Stimulated activated naive CD8-positive, alpha-beta T cell treated with anti-CD3 and anti-CD28 coated beads, Interleukin-15, Interleukin-2, amounts not matched to agents 100 U/mL and 50 U/mL, for 24 hours (primary cell): ENCODE measurements around the gene YIPF7.

Experiments
- ATAC-seq: fragments of 150-1000 bp; cut with Tn5 transposase; one replicate; pipeline ENCODE4 v1.10.0; 2021
- DNase-seq: peaks from one replicate; pipeline ENCODE4 v3.0.0; 2021

Gene YIPF7

DNA sequence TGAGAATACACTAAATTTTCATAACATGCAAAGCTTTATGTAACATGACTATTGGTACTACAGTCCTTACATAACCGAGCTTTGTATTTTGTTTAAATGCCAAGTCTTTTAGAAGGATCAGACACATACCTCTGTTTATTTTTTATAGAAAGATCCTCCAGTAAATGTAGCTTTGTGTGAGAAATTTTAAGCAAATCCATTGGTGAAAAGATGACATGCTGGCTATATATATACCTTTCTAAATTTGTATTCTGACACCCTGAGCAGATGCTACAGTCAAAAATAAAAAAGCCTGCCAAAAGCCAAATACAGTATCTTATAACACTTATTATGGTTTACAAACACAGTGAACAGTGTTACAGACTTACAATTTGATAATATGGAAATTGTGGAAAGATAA is at the start of gene YIPF7:
YIPF7 (minus strand) TSS at position 201 of the 400 bp plus-strand sequence. CDS start 1,525 bp downstream, outside the sequence.
- ATAC-seq (no peak), DNase-seq (no peak)

DNA sequence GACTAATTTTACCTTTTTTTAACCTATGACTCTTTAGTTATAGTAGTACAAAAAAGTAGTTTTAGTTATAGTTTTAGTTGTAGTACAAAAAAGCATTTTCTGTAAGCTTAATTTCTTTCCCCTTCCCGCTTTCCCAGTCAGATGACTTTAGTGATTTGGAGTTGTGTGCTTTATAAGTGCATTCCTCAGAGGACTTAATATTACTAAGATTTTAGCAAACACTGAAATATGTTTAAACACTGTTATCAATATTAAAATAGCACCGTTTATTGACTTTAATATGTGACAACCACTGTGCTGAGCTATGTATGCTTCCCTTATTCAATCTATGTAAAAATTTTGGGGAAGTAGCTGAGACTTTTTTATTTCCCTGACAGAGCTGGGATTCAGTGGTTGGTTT is 49.6 kb upstream of the YIPF7 start:
- ATAC-seq: no peak
- no peak for DNase-seq

DNA sequence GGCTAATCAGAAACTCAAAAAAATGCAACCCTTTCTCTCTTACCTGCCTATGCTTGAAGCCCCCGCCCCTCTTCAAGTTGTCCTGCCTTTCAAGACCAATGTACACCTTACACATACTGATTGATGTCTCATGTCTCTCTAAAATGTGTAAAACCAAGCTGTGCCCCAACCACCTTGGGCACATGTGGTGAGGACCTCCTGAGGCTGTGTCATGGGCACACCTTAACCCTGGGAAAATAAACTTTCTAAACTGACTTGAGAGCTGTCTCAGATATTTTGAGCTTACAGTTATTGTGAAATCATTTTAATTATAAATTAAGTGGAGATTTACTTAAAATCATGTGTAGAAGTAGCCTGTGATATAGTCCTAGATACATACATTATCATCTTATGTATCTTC is 49.0 kb upstream of the YIPF7 start:
- DNase-seq: no peak
- ATAC-seq: no peak

DNA sequence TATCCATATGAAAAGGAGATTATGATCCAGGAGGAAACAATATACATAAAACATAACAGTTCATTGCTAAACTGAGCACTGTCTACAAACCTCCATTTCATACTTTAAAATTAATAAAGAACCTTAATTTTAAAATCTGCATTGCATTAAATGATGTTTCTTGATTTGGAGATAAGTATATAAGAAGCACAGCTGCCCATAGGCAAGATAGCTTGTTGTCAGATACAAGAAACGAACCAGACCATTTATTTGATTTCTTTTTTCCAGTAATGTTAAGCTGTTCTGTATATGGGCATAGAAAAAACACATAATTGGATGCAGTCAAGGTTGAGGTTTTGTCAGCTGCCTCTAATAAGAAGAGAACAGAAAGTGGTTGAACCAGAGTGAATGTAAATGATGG is 33.2 kb upstream of the YIPF7 start:
- no peak for ATAC-seq
- DNase-seq: no peak

DNA sequence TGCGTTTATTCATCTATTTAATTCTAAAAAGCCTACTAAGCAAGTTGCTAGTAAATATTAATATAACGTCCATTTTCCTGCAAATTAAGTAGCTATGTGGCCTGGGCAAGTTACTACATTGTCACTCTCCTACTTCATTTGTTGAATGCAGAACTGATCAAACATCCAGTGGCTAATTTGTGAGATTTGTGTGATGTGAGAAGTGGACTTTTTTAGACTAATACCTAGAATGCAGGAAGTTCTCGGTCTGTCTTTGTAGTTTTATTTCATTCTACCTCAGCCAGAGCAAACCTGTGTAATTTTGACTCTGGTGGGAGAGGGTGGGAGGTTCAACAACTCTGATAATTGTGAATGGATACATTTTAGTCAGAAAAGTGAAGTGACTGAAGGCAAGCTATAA is 27.6 kb upstream of the YIPF7 start:
- no peak for ATAC-seq

DNA sequence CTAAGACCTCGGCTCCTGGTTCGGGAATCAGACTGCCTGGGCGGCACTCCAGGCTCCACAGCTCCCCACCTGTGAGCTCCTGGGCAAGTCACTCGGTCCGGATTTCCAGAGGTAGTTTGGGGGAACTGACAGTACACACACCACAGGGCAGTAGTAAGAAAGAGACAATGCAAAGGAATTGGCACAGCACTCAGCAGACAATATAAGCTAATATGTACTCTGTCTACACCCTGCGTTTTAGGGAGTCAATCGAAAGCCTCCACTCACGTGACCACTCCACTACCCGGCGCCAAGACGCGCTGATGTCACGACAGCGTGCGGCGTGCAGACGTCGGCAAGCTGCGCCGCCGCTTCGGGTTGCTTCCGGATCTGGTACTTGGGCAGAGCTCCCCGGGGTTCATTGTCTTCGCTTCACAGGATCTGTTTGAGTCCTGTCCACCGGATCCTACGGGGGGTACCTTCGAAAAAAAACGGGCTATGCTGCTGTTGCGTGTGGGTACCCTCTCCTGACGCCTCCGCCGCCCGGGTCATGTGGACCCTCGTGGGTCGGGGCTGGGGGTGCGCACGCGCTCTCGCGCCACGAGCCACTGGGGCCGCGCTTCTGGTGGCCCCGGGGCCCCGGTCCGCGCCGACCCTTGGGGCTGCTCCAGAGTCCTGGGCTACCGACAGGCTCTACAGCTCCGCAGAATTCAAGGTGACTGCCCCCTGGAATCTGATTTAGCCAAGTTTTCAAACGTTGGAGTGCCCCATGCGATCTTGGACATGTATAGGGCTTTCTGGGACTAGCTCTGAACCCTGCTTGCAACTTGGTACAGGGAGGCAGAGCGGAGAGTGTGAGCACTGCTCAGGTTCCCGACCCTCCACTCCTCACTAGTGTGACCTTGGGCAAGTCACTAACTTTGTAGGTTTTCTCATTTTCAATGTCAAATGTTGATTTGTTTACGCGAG is 26.9 kb upstream of the YIPF7 start, which contains the start of gene GUF1:
GUF1 (plus strand) TSS at position 327 of the 948 bp plus-strand sequence; CDS start at position 530, 203 bp downstream.
- peak; percentile 88 for DNase-seq

More for the DNA sequence above, 27.6 kb upstream of the YIPF7 start:
- no peak for DNase-seq

DNA sequence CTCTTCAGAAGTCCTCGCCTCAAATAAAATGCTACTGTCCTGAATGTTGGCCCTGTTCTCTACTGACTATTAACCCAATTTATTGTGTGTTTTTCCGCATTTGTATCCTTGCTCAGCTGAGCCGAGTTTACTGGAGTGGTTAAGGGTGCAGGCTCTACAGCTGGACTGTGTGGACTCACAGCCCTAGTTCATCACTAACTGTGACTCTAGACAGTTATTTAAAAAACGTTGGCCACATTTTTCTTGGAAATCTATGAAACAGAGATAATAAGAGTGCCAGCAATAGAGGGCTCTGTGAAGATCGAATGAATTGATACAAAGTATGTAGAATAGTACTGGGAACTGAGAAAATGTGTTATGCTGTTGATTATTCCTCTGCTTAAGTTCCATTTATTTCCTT is 23.9 kb upstream of the YIPF7 start:
- ATAC-seq: no peak
- no peak for DNase-seq

More for the DNA sequence above, 26.9 kb upstream of the YIPF7 start, which contains the start of gene GUF1:
- ATAC-seq: peak; percentile 95

DNA sequence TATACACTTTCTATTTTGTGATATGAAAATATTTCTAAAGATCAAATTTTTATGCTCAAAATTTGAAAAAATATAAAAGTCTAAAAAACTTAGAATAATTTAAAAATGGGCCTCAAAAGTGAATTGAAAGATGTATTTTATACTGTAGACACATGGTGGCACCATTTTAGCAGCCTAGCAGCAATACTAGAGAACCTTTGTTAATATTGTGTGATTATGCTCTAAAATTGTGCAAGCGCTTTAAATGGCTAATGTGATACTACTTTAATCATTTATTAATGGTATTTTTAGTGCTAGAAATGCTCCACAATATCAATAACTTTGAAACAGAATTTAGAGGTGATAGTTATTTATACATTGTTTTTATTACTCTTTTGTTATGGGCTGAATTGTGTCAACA is 23.0 kb upstream of the YIPF7 start:
- no peak for ATAC-seq
- no peak for DNase-seq

DNA sequence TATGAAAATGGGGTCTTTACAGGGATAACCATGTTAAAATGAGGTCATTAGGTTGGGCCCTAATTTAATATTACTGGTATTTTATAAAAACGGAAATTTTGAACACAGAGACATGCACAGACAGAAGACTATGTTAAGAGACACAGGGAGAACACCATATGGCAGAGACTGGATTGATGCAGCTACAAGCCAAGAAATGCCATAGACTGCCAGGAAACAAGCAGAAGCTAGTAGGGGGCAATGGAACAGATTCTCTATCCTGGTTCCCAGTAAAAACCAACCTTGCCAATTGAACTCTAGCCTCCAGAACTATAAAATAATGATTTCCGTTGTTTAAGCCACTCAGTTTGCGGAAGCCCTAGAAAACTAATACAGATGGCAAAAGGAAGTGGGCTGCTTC is 20.2 kb upstream of the YIPF7 start:
- DNase-seq: no peak
- ATAC-seq: no peak

DNA sequence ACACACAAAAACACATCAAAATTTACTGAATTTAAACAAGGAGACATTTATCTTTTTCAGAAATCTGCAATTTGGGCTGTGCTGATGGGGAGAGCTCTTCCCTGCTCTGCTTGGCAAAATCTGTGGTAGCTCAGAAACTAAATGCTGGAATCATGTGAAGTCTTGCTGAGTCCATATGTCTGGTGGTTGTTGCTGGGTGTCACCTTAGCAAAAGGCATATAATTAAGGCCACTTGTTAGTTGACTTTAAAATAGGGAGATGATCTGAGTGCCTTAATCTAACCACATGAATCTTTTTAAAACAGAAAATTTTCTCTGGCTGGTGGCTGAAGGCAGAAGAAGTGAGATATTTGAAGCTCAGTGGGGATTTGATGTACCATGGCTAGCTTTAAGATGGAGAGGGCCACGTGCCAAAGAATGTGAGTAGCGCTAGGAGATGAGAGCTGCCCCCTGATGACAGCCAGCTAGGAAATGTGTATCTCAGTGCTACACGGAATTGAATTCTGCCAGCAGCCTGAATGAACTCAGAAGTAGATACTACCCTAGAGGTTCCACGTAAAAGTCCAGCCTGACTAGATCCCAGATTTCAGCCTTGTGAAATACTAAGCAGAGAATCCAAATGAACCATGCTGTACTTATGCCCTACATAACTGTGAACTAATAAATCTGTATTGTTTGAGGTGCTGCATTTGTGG is 19.2 kb upstream of the YIPF7 start:
- DNase-seq: no peak
- no peak for ATAC-seq

DNA sequence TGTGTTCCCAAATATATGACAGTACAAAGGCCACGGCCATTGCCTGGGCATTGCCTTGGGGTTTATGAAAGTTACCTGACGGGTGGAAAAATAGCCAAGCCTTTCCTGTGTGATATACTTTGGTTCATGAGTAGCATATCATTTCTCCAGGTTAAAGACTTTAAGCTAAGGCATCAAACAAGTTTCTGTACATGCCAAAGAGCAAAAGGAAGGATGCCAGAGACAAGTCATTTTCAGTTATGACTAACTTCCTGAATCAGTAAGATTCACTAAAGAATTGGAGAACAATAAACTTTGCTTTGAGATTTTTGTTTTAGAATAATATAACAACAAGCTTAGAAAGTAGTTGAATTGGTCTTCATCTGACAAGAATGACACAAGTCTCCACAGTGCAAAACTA is 17.1 kb upstream of the YIPF7 start:
- no peak for ATAC-seq
- no peak for DNase-seq

DNA sequence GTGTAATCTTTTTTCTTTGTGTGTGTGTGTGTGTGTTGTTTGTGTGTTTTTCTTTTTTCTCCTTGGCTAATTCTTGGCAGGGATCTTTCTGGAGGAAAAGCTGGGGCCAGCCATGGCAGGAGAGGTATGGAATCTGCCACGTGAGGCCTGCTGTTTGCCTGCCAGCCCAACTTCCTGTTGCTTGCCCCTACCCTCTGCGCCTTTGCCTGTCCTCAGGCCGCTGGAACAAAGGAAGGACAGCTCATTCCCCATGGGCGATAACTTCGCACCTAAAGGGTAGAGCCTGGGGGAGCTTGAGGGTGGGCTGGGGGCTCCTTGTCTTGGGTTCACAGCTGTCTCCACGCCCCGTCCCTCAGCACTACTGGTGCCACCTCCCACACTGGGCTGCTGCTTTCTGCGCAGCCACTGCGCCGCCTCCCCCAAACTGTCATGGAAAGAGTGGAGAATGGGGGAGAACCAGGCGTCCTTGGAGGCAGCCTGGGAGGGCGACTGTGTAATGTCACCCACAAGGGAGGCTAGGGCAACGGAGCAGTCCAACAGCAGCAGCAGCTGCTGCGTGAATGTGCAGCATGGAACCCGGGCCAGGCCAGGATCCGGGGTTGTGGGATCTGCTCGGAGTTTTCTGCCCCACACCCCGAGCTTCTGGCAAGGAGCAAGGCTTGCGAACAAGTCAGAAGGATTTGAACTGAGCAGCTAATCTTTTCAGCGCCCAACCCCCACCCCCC is 12.3 kb upstream of the YIPF7 start:
- no peak for DNase-seq
- ATAC-seq: no peak

DNA sequence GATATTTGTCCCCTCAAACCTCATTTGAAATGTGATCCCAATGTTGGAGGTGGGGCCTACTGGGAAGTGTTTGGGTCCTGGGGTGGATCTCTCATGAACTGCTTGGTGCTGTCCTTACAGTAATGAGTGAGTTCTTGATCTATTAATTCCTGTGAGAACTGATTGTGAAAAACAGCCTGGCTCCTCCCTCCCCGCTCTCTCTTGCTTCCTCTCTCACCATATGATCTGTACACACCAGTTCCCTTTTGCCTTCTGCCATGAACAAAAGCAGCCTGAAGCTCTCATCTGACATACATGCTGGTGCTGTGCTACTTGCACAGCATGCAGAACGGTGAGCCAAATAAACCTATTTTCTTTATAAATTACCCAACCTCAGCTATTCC is 11.2 kb upstream of the YIPF7 start:
- ATAC-seq (no peak), DNase-seq (no peak)

DNA sequence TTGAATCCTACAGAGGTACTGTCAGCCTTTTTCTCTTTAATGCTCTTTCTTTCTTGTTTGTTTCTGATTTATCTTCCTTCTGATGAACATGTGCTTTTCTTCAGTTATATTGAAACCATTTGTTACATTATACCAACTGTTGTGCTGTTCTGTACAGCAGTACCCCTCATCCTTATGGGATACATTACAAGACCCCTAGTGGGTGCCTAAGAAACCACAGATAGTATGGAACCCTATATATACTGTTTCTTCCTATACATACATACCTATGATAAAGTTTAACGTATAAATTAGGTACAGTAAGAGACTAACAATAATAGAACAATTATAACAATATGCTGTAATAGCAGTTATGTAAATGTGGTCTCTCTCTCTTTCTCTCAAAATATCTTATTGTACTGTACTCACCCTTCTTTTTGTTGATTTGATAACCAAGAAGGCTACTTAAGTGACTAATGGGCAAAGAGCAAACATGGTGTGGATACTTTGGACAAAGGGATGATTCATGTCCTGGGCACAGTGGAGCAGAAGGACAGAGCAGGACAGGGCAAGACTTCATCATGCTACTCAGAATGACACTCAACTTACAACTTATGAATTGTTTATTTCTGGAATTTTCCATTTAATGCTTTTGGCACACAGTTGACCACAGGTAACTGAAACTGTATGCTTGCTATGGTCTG is 10.7 kb upstream of the YIPF7 start:
- ATAC-seq (no peak), DNase-seq (no peak)

DNA sequence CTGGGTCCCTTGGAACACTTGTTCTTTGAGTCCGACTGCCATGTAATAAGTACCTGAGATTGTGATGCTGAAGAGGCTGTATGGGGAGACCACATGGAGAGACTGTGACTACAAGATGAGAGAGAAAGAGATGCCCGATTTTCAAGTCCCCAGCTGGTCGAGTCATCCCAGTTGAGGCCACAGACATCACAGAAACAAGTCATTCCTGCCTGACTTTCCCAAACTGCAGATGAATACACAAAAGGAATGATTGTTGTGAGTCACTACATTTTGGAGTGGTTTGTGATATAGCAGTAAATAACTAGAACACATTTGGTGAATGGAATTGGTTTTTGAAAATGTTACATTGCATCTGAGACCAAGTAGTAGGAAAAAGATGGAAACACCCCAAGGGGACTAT is 9.0 kb upstream of the YIPF7 start:
- DNase-seq (no peak), ATAC-seq (no peak)

DNA sequence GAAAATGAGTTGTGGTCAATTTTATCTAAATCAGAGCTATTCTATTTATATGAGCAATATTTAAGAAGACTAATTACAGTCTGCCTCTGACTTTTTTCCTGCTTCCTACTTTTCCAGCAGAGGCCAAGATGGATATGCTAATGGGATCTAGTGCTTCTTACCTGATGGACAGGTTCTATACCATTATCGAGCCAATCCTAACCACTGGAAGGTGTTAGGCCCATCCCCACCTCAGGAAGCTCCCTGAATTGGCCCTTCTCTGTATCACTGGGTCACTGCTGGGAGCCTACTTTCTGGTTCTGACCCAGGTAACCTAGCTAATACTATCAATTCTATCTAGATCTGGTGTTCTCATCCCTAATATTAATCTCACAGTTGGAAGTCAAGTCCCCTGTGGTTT is 577 bp upstream of the YIPF7 start:
- ATAC-seq (no peak), DNase-seq (no peak)

DNA sequence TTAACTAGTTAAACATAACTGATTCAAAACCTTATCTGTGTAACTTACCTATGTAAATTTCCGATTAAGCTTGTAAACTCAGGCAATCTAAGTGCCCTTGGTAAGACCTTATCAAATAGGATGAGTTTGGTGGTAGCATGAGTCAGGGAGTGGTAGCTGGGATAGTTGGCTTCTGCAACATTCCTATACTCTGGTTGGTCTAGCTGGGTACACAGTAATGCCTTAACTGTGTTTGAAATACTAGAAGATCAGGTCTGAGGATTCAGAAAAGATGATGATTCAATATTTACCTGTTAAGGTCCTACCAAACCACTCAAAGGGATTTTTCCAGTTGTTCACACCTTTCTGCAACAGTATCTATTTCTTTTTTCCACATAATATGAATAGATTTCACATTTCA is 5.3 kb downstream of the YIPF7 start:
- DNase-seq (no peak), ATAC-seq (no peak)

DNA sequence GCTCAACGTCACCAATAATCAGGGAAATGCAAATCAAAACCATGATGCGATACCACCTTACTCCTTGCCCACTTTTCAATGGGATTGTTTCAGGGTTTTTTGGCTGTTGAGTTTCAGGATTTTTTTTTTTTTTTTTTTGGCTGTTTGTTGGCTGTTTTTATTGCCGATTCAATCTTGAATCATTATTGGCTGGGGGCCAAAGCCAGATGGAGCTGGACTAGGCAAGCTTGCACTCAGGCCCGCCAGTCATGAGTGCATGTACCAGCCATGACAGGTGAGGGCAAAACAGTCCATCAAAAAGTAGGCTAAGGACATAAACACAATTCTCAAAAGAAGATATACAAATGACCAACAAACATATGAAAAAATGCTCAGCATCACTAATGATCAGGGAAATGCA is 13.3 kb downstream of the YIPF7 start:
- ATAC-seq (no peak), DNase-seq (no peak)

DNA sequence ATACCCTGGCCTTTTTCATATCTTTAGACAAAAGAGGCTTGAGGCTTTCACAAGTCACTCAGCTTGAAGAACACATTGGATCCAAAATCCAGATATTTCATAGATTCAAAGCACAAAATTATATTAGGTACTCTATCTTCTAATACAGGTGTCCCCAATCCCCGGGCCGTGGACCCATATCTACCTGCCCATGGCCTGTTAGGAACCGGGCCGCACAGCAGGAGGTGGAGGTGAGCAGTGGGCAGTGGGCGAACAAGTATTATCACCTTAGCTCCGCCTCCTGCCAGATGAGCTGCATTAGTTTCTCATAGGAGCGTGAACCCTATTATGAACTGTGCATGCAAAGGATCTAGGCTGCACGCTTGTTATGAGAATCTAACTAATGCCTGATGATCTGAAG is 18.7 kb downstream of the YIPF7 start:
- no peak for DNase-seq
- ATAC-seq: no peak

DNA sequence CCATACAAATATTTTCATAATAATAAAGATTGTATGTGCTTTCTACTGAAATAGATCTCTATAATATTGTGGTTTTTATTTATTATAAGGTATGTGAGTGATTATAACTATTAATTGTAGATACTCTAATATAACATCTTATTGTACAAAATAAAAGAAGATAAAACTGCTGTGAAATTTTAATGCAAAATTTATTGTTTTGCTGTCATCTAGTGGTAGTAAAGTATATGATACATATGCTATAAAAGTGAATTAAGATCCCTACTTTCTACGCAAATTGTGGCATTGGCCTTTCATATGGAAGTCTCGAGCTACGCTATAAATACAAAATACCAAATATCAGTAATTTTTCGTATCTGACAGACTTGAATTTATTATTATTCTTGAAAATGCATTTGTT is 19.3 kb downstream of the YIPF7 start:
- ATAC-seq (no peak), DNase-seq (no peak)

DNA sequence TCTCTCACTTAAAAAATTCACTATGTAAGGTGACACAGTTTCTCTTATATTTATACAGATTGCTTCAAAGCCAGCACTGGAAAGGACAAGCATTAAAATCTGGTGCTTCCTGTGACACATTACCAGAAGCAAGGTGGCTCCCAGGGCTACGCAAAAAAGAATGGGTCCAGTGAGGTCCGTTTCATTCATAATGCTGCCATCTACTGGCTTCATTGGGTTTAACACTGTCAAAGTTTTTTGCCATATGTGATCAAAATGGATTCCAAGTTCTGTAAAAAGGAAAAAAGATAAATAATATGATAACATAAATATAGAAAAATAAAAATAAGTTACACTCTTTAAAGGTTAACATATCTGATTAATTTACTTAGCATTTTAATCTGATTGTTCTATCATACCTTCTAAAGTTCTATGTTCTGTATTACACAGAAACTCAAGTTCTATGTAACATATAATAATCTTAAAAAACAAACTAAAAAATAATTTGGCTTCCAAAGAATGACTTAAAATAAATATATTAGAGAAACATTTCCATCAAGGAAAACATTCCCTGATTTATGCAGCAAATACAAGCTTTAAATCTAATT is 22.1 kb downstream of the YIPF7 start:
- DNase-seq: peak; percentile 19
- ATAC-seq: peak; percentile 82

DNA sequence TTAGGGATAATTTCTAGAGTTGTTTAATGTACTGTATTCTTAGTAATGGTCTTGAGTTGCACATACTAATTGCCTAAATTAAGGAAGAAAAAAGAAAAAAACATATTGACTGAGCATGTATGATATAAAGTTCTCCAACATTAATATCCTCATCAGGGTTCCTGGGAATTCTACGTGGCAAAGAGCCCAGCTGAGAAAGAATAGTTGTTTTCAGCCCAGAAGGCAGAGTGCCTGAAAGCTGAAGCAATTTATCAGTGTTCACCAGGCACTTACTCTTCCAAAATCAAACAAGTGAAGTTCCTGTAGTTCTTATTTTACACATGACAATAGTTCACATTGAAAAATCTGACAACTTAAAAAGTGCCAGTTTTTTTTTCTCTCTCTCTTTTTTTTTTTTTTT is 27.7 kb downstream of the YIPF7 start:
- DNase-seq (no peak), ATAC-seq (no peak)
